HCT116 (cell line): Measurements from ENCODE around the gene ZSWIM6. TPM values are rescaled to one million over a fixed set of nuclear protein-coding genes. Genes with fewer than 3 reads are reported as not detected.

Source experiments
- ATAC-seq: fragments of 200-7000 bp; cut with Tn5 transposase; 2 replicates; pipeline ENCODE4 v1.9.1; 2020; ENCODE audit warnings: mild to moderate bottlenecking, moderate library complexity
- BruUV-seq: library from RNA; stranded (reverse); fragments of 400-500 nt; replicated peaks from 2 replicates; lab custom pipeline; 2021; lab: Mats Ljungman, UMichigan
- CTCF ChIA-PET: fragments of 300-600 bp; sonication (Branson Sonifier 250); formaldehyde crosslinking; loops from one replicate; lab custom pipeline; 2021; ENCODE audit warnings: antibody characterized with exemption; lab: Charles Lee
- POLR2A ChIA-PET: fragments of 300-600, 350-600 bp; sonication (Branson Sonifier 250); formaldehyde crosslinking; loops from one replicate; lab custom pipeline; 2021; ENCODE audit warnings: antibody characterized with exemption; lab: Charles Lee
- RAD21 ChIA-PET, 2 experiments: fragments of 300-600 bp; sonication (Branson Sonifier 250); formaldehyde crosslinking; loops; one replicate each; lab custom pipeline; 2023; ENCODE audit warnings: low total read pairs in 2 of 2; ENCODE audit not compliant: uncharacterized antibody in 2 of 2, unreplicated experiment in 2 of 2, low non-redundant PET in 1 of 2; lab: Charles Lee
- DNase-seq: peaks from one replicate; pipeline ENCODE4 v3.0.0-alpha.2; 2010; ENCODE audit warnings: low read depth, low spot score
- H2AFZ ChIP-seq: fragments of 200-600 bp; shearing (Covaris generic), sonication (generic); 2 replicates; pipeline ENCODE4 v1.6.1; 2017; ENCODE audit warnings: low read depth, mixed run types, mixed read lengths, antibody characterized with exemption, low read length; ENCODE audit not compliant: poor library complexity, severe bottlenecking
- H3K27ac ChIP-seq: 2 replicates; pipeline ENCODE4 v1.5.1; 2012; ENCODE audit warnings: low read depth, low read length
- H3K27me3 ChIP-seq: fragments of 200-600 bp; sonication (generic); 2 replicates; pipeline ENCODE4 v1.6.1; 2016; ENCODE audit warnings: mixed run types, low read length, mixed read lengths; ENCODE audit not compliant: insufficient read depth
- H3K36me3 ChIP-seq, 2 experiments: fragments of 200-500 bp in 1 of 2; fragments of 200-600 bp in 1 of 2; sonication (Bioruptor generic) in 1 of 2; sonication (generic) in 1 of 2; 2 replicates each; pipeline versions ENCODE4 v1.5.1 to v1.6.1; 2014 to 2016; ENCODE audit warnings: low read length in 2 of 2, inconsistent platforms in 1 of 2, mixed read lengths in 1 of 2, mixed run types in 1 of 2; ENCODE audit not compliant: insufficient read depth in 2 of 2, control insufficient read depth in 1 of 2
- H3K4me1 ChIP-seq, 2 experiments: fragments of 200-600 bp in 1 of 2; sonication (generic) in 1 of 2; 2 replicates each; pipeline versions ENCODE4 v1.5.1 to v1.6.1; 2012 to 2017; ENCODE audit warnings: low read length in 2 of 2, inconsistent platforms in 1 of 2, mild to moderate bottlenecking in 1 of 2, mixed read lengths in 1 of 2, mixed run types in 1 of 2, moderate library complexity in 1 of 2; ENCODE audit not compliant: insufficient read depth in 2 of 2, control insufficient read depth in 1 of 2
- H3K4me2 ChIP-seq: fragments of 200-600 bp; sonication (generic); 2 replicates; pipeline ENCODE4 v1.6.1; 2017; ENCODE audit warnings: mixed run types, low read length, mixed read lengths
- H3K4me3 ChIP-seq, 2 experiments: fragments of 200-600 bp in 1 of 2; sonication (generic) in 1 of 2; replicated peaks in 1 of 2; 2 replicates each; pipeline ENCODE4 v1.5.1; 2011 to 2016; ENCODE audit warnings: low read length in 2 of 2, control low read depth in 1 of 2, low read depth in 1 of 2, mild to moderate bottlenecking in 1 of 2, mixed read lengths in 1 of 2, mixed run types in 1 of 2
- H3K79me2 ChIP-seq: fragments of 200-600 bp; sonication (generic); 2 replicates; pipeline ENCODE4 v1.6.1; 2017; ENCODE audit warnings: mild to moderate bottlenecking, mixed run types, low read length, moderate library complexity, mixed read lengths; ENCODE audit not compliant: insufficient read depth
- H3K9ac ChIP-seq: fragments of 200-600 bp; sonication (generic); 2 replicates; pipeline ENCODE4 v1.6.1; 2016; ENCODE audit warnings: low read length, mixed read lengths
- H3K9me2 ChIP-seq: fragments of 200-600 bp; sonication (generic), shearing (Covaris generic); 2 replicates; pipeline ENCODE4 v1.6.1; 2017; ENCODE audit warnings: mixed run types, mild to moderate bottlenecking, moderate library complexity; ENCODE audit not compliant: insufficient read depth
- H3K9me3 ChIP-seq, 2 experiments: fragments of 200-500 bp in 1 of 2; fragments of 200-600 bp in 1 of 2; sonication (Bioruptor generic) in 1 of 2; sonication (generic) in 1 of 2; 2 replicates each; pipeline ENCODE4 v1.6.1; 2014 to 2017; ENCODE audit warnings: low read length in 2 of 2, mixed read lengths in 2 of 2, inconsistent platforms in 1 of 2, low read depth in 1 of 2, mild to moderate bottlenecking in 1 of 2, mixed run types in 1 of 2, moderate library complexity in 1 of 2; ENCODE audit not compliant: control insufficient read depth in 1 of 2, insufficient read depth in 1 of 2
- H4K20me1 ChIP-seq: fragments of 200-600 bp; sonication (generic), shearing (Covaris generic); 2 replicates; pipeline ENCODE4 v1.6.1; 2017; ENCODE audit warnings: mixed run types, mild to moderate bottlenecking, moderate library complexity; ENCODE audit not compliant: insufficient read depth
- EGR1 ChIP-seq: IDR thresholded peaks from 2 replicates; pipeline ENCODE4 v1.6.1; 2012; ENCODE audit warnings: low read depth
- EZH2 ChIP-seq: fragments of 200-600 bp; sonication (generic); IDR thresholded peaks from 2 replicates; pipeline ENCODE4 v1.6.1; 2017; ENCODE audit warnings: antibody characterized with exemption, mixed run types
- EZH2phosphoT487 ChIP-seq: fragments of 200-600 bp; IDR thresholded peaks from 2 replicates; pipeline ENCODE4 v1.6.1; 2018; ENCODE audit warnings: antibody characterized with exemption, borderline replicate concordance
- FOSL1 ChIP-seq: IDR thresholded peaks from 2 replicates; pipeline ENCODE4 v1.6.1; 2012; ENCODE audit warnings: low read depth
- POLR2AphosphoS5 ChIP-seq: IDR thresholded peaks from 2 replicates; pipeline ENCODE4 v1.6.1; 2011; ENCODE audit warnings: mild to moderate bottlenecking, low read depth, low read length, moderate library complexity
- SIN3A ChIP-seq: IDR thresholded peaks from 2 replicates; pipeline ENCODE4 v1.6.1; 2012; ENCODE audit warnings: low read depth
- SP1 ChIP-seq: IDR thresholded peaks from 2 replicates; pipeline ENCODE4 v1.6.1; 2012; ENCODE audit warnings: low read depth
- YY1 ChIP-seq: IDR thresholded peaks from 2 replicates; pipeline ENCODE4 v1.6.1; 2011; ENCODE audit warnings: low read length, low read depth, moderate library complexity, mild to moderate bottlenecking; ENCODE audit not compliant: insufficient replicate concordance; ENCODE audit errors: extremely low read depth
- ZNF274 ChIP-seq: fragments of 200-500 bp; sonication (Bioruptor generic); IDR thresholded peaks from 2 replicates; pipeline ENCODE4 v1.6.1; 2014; ENCODE audit warnings: mild to moderate bottlenecking, low read depth, low read length, inconsistent platforms
- intact Hi-C: fragments of 100-400 bp; cut with micrococcal nuclease; formaldehyde crosslinking; loops from 2 replicates; pipeline ENCODE4 v1.10.0; 2022
- total RNA-seq: library from RNA; stranded (reverse); gene quantifications from one replicate; pipeline ENCODE4 v1.2.1, GENCODE V29; 2021; ENCODE audit not compliant: unreplicated experiment
- TF ChIP-seq, protein P1 (sequence below): IDR thresholded peaks from 2 replicates; pipeline ENCODE4 v1.6.1; 2011; ENCODE audit warnings: mild to moderate bottlenecking, low read length, moderate library complexity; ENCODE audit not compliant: insufficient replicate concordance; ENCODE audit errors: extremely low read depth

Gene ZSWIM6
- total RNA-seq, 1 experiment from 2014 or later = 7.4 TPM

DNA sequence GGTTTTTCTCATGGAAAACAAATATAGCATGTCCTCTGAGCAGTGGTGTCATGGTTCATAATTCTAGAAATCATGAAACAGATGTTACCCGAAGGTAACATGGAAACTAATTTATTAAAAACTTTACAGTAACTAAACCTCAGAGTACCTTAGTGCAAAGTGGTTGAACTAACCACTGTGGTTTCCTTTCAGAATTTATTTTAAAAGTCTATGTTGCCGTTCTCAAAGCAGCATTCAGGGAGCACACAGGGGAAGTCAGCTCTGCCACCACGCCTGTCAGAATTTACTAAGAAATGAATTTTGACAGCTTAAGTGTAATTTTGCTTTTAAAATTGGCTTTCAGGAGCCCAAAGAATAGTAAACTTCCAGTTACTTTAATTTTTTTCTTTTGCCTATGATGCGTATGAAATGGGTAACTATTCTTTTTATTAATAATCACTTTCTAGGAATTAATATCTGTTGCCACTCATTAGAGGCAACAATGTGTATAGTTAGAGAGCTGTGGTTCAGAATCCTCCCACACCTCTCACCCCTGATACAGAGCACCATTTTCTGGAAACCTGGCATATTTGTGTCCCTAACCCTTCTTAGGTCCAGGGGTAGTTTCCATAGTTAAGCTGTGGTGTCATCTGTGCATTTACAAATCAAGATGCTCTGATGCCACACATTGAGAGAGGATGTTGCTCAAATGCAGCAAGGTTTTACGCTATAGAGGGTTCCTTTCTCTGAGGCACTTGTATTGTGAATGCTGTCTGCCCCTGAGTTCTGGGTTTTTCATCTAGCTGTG is 202.6 kb downstream of the ZSWIM6 start:
- ATAC-seq (no peak), DNase-seq (no peak)
- Histone ChIP-seq H3K4me2 (no peak overlapping the region), H3K4me3 (no peak overlapping the region), H3K9me2 (no peaks in the 10 kb centered on the region), H3K9me3 (peaks cover 0 to 10% of the 10 kb centered on the region in 2 experiments; a peak in 1 of 4 replicates), H3K4me1 (no peaks in the 10 kb centered on the region), H3K36me3 (peaks cover 2 to 11% of the 10 kb centered on the region in 2 experiments; a peak in 2 of 4 replicates), H3K27me3 (no peaks in the 10 kb centered on the region), H3K27ac (no peak overlapping the region), H2AFZ (no peak overlapping the region), H3K9ac (no peak overlapping the region), H4K20me1 (no peaks in the 10 kb centered on the region), H3K79me2 (no peaks in the 10 kb centered on the region)
- RAD21 ChIA-PET = no interaction called here
- no TSS peak for BruUV-seq
- POLR2A ChIA-PET = no interaction called here
- no peak for TF ChIP-seq EGR1
- CTCF ChIA-PET = no interaction called here
- intact Hi-C loops = no loop called here

DNA sequence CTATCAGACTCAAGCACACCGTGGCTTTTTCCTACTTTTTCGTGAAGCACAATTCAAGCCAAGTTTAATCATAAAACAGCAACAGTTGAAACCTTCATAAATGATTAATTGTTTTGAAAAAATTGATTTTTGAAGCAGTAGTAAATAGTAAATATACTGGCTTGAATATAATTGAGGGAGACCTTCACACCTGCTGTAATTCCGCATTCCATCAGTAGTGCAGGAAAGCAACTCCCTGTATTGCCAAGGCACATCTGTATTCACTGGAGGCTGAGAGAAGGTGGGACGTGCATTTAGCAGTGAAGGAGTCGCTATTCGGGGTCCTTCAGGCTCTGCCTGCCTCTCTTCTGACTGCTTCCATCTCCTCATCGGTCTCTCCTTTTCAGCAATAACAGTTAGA is 203.8 kb downstream of the ZSWIM6 start:
- no peaks in the 10 kb centered on the region for H3K9me2 ChIP-seq
- H3K36me3 ChIP-seq = peaks cover 2 to 11% of the 10 kb centered on the region in 2 experiments; a peak in 2 of 4 replicates
- ATAC-seq = no peak
- BruUV-seq = no TSS peak
- H2AFZ ChIP-seq = no peak overlapping the region
- H3K9me3 ChIP-seq = peaks cover 0 to 10% of the 10 kb centered on the region in 2 experiments; a peak in 1 of 4 replicates
- no peaks in the 10 kb centered on the region for H4K20me1 ChIP-seq
- no peaks in the 10 kb centered on the region for H3K4me1 ChIP-seq
- DNase-seq = no peak
- H3K27ac ChIP-seq = no peak overlapping the region
- CTCF ChIA-PET = no interaction called here
- no peaks in the 10 kb centered on the region for H3K27me3 ChIP-seq
- RAD21 ChIA-PET = no interaction called here
- POLR2A ChIA-PET = no interaction called here
- H3K79me2 ChIP-seq = no peaks in the 10 kb centered on the region
- H3K4me2 ChIP-seq = no peak overlapping the region
- intact Hi-C loops = no loop called here
- no peak for TF ChIP-seq EZH2
- TF ChIP-seq SP1 = no peak
- TF ChIP-seq, protein P1, sequence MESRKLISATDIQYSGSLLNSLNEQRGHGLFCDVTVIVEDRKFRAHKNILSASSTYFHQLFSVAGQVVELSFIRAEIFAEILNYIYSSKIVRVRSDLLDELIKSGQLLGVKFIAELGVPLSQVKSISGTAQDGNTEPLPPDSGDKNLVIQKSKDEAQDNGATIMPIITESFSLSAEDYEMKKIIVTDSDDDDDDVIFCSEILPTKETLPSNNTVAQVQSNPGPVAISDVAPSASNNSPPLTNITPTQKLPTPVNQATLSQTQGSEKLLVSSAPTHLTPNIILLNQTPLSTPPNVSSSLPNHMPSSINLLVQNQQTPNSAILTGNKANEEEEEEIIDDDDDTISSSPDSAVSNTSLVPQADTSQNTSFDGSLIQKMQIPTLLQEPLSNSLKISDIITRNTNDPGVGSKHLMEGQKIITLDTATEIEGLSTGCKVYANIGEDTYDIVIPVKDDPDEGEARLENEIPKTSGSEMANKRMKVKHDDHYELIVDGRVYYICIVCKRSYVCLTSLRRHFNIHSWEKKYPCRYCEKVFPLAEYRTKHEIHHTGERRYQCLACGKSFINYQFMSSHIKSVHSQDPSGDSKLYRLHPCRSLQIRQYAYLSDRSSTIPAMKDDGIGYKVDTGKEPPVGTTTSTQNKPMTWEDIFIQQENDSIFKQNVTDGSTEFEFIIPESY = no peak
- TF ChIP-seq SIN3A = no peak
- TF ChIP-seq ZNF274 = no peak
- TF ChIP-seq FOSL1 = no peak
- no peak for TF ChIP-seq YY1
- TF ChIP-seq POLR2AphosphoS5 = no peak
- no peak for TF ChIP-seq EZH2phosphoT487
- H3K4me3 ChIP-seq = no peak overlapping the region
- no peak overlapping the region for H3K9ac ChIP-seq
